ENCODE measurements around the gene MTA2.

MTA2 gene

DNA sequence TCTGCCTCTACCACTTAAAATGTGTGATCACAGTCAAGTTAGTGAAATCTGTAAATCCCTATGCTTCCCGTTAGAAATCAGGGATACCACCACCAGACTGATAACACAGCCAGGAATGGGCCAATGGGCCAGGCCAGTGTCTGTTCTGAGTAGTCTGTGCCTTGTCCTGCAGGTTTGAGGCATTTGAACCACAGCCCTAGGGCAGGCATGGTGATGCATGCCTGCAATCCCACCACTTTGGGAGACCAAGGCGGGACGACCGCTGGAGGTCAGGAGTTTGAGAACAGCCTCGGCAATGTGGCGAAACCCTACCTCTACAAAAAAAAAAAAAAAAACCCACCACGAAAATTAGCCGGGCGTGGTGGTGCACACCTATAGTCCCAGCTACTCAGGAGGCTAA is 43.0 kb downstream of the MTA2 start:
- TF ChIP-seq ZNF8 (CRISPR knock-in tag; IDR thresholded peaks at IDR 0.05): no peak
- TF ChIP-seq TCF4 (CRISPR knock-in tag; IDR thresholded peaks at IDR 0.05; ENCODE audit: borderline replicate concordance): no peak
- TF ChIP-seq ARNTL (CRISPR knock-in tag; IDR thresholded peaks at IDR 0.05; ENCODE audit: borderline replicate concordance, low read depth): no peak
- no peak for TF ChIP-seq CSDC2 (CRISPR knock-in tag; IDR thresholded peaks at IDR 0.05)
- TF ChIP-seq RARB (CRISPR knock-in tag; IDR thresholded peaks at IDR 0.05): no peak
- no peak for TF ChIP-seq BACH2 (CRISPR knock-in tag; IDR thresholded peaks at IDR 0.05; ENCODE audit: borderline replicate concordance)
- TF ChIP-seq PPARA (CRISPR knock-in tag; IDR thresholded peaks at IDR 0.05; ENCODE audit: borderline replicate concordance): no peak
- TF ChIP-seq, protein P1, sequence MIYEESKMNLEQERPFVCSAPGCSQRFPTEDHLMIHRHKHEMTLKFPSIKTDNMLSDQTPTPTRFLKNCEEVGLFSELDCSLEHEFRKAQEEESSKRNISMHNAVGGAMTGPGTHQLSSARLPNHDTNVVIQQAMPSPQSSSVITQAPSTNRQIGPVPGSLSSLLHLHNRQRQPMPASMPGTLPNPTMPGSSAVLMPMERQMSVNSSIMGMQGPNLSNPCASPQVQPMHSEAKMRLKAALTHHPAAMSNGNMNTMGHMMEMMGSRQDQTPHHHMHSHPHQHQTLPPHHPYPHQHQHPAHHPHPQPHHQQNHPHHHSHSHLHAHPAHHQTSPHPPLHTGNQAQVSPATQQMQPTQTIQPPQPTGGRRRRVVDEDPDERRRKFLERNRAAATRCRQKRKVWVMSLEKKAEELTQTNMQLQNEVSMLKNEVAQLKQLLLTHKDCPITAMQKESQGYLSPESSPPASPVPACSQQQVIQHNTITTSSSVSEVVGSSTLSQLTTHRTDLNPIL (CRISPR knock-in tag; IDR thresholded peaks at IDR 0.05; ENCODE audit: low read depth): no peak
- no peak for TF ChIP-seq ZFP30 (CRISPR knock-in tag; IDR thresholded peaks at IDR 0.05)
- no peak for TF ChIP-seq GLIS3 (CRISPR knock-in tag; IDR thresholded peaks at IDR 0.05)
- TF ChIP-seq, protein P2, sequence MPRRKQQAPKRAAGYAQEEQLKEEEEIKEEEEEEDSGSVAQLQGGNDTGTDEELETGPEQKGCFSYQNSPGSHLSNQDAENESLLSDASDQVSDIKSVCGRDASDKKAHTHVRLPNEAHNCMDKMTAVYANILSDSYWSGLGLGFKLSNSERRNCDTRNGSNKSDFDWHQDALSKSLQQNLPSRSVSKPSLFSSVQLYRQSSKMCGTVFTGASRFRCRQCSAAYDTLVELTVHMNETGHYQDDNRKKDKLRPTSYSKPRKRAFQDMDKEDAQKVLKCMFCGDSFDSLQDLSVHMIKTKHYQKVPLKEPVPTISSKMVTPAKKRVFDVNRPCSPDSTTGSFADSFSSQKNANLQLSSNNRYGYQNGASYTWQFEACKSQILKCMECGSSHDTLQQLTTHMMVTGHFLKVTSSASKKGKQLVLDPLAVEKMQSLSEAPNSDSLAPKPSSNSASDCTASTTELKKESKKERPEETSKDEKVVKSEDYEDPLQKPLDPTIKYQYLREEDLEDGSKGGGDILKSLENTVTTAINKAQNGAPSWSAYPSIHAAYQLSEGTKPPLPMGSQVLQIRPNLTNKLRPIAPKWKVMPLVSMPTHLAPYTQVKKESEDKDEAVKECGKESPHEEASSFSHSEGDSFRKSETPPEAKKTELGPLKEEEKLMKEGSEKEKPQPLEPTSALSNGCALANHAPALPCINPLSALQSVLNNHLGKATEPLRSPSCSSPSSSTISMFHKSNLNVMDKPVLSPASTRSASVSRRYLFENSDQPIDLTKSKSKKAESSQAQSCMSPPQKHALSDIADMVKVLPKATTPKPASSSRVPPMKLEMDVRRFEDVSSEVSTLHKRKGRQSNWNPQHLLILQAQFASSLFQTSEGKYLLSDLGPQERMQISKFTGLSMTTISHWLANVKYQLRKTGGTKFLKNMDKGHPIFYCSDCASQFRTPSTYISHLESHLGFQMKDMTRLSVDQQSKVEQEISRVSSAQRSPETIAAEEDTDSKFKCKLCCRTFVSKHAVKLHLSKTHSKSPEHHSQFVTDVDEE (CRISPR knock-in tag; IDR thresholded peaks at IDR 0.05): no peak
- TF ChIP-seq SNAI2 (CRISPR knock-in tag; IDR thresholded peaks at IDR 0.05): no peak
- TF ChIP-seq, protein P3, sequence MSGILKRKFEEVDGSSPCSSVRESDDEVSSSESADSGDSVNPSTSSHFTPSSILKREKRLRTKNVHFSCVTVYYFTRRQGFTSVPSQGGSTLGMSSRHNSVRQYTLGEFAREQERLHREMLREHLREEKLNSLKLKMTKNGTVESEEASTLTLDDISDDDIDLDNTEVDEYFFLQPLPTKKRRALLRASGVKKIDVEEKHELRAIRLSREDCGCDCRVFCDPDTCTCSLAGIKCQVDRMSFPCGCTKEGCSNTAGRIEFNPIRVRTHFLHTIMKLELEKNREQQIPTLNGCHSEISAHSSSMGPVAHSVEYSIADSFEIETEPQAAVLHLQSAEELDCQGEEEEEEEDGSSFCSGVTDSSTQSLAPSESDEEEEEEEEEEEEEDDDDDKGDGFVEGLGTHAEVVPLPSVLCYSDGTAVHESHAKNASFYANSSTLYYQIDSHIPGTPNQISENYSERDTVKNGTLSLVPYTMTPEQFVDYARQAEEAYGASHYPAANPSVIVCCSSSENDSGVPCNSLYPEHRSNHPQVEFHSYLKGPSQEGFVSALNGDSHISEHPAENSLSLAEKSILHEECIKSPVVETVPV (CRISPR knock-in tag; IDR thresholded peaks at IDR 0.05): no peak
- TF ChIP-seq, protein P4, sequence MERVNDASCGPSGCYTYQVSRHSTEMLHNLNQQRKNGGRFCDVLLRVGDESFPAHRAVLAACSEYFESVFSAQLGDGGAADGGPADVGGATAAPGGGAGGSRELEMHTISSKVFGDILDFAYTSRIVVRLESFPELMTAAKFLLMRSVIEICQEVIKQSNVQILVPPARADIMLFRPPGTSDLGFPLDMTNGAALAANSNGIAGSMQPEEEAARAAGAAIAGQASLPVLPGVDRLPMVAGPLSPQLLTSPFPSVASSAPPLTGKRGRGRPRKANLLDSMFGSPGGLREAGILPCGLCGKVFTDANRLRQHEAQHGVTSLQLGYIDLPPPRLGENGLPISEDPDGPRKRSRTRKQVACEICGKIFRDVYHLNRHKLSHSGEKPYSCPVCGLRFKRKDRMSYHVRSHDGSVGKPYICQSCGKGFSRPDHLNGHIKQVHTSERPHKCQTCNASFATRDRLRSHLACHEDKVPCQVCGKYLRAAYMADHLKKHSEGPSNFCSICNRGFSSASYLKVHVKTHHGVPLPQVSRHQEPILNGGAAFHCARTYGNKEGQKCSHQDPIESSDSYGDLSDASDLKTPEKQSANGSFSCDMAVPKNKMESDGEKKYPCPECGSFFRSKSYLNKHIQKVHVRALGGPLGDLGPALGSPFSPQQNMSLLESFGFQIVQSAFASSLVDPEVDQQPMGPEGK (CRISPR knock-in tag; IDR thresholded peaks at IDR 0.05; ENCODE audit: borderline replicate concordance): no peak
- no peak for TF ChIP-seq ZC3H10 (CRISPR knock-in tag; IDR thresholded peaks at IDR 0.05)
- TF ChIP-seq ISL1 (CRISPR knock-in tag; IDR thresholded peaks at IDR 0.05): no peak
- no peak for ATAC-seq

DNA sequence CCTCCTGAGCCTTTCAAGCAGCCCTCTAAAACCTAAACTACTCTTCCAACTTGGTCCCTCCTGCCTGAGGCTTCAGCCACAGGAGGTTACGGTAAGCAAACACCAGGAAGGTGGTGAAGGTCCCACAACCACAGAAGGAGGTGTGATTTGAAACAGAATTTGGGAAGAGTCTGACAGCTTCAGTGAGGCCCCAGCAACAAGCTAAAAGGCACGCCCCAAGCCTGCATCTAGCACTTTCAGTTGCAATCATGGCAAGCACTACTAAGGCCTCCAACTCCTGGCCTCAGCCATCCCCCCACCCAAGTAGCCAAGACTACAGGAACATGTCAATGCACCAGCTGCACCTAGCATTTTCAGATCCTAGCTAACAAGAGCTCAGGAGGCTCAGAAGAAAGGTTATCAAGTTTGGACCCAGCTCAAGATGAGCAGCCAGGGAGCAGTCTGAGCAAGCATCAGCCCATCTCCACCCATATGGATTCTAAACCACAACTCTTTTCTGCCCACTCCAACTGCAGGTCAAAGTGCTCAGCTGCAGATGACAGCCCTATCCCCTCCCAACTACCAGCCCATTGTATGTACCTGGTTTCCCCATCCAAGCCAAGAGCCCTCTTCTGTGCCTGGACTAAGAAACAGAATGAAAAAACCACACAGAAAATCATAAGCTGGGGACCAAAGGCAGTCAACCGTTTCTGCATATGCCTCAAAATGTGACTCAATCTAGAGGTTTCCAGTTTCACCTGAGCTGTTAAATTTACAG is 44.6 kb downstream of the MTA2 start:
- TF ChIP-seq ZFP30 (CRISPR knock-in tag; IDR thresholded peaks at IDR 0.05) (no peak), ESRRG (CRISPR knock-in tag; IDR thresholded peaks at IDR 0.05) (no peak), BACH2 (CRISPR knock-in tag; IDR thresholded peaks at IDR 0.05; ENCODE audit: borderline replicate concordance) (no peak), ZNF565 (CRISPR knock-in tag; conservative IDR thresholded peaks at IDR 0.05; ENCODE audit: low read depth) (no peak), ZNF8 (CRISPR knock-in tag; IDR thresholded peaks at IDR 0.05) (no peak), GLIS3 (CRISPR knock-in tag; IDR thresholded peaks at IDR 0.05) (no peak), ARNTL (CRISPR knock-in tag; IDR thresholded peaks at IDR 0.05; ENCODE audit: borderline replicate concordance, low read depth) (no peak), ZFP3 (CRISPR knock-in tag; IDR thresholded peaks at IDR 0.05) (no peak), SNAI2 (CRISPR knock-in tag; IDR thresholded peaks at IDR 0.05) (no peak), ZC3H10 (CRISPR knock-in tag; IDR thresholded peaks at IDR 0.05) (no peak), TOX (CRISPR knock-in tag; IDR thresholded peaks at IDR 0.05; ENCODE audit: borderline replicate concordance) (no peak), OSR1 (CRISPR knock-in tag; IDR thresholded peaks at IDR 0.05) (no peak)
- TF ChIP-seq, protein P5, sequence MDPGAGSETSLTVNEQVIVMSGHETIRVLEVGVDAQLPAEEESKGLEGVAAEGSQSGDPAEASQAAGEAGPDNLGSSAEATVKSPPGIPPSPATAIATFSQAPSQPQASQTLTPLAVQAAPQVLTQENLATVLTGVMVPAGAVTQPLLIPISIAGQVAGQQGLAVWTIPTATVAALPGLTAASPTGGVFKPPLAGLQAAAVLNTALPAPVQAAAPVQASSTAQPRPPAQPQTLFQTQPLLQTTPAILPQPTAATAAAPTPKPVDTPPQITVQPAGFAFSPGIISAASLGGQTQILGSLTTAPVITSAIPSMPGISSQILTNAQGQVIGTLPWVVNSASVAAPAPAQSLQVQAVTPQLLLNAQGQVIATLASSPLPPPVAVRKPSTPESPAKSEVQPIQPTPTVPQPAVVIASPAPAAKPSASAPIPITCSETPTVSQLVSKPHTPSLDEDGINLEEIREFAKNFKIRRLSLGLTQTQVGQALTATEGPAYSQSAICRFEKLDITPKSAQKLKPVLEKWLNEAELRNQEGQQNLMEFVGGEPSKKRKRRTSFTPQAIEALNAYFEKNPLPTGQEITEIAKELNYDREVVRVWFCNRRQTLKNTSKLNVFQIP (CRISPR knock-in tag; IDR thresholded peaks at IDR 0.05; ENCODE audit: borderline replicate concordance, low read depth): no peak
- TF ChIP-seq, protein P2 (CRISPR knock-in tag; IDR thresholded peaks at IDR 0.05): no peak
- TF ChIP-seq, protein P4 (CRISPR knock-in tag; IDR thresholded peaks at IDR 0.05; ENCODE audit: borderline replicate concordance): no peak
- no peak for ATAC-seq

Data from SK-N-SH treated with all-trans-retinoic acid at 6 μM for 48 hours (cell line).